Uterus (tissue), 2 donors: ENCODE measurements around the gene TARP.
"Not testable (repeated sequence)": the region's sequence is repeated elsewhere in the genome, so short reads cannot be mapped to it uniquely, and the experiment has no call there.

Experiments used
- POLR2A ChIP-seq, 2 donors: fragments of 450-650 bp; IDR thresholded peaks; one replicate each; pipeline ENCODE4 v1.6.1; 2016; ENCODE audit warnings: antibody characterized with exemption in 2 of 2, mild to moderate bottlenecking in 1 of 2, moderate library complexity in 1 of 2
- TF ChIP-seq, protein P1 (sequence below), 4 experiments: fragments of 200-600 bp in 2 of 4; fragments of 450-650 bp in 2 of 4; sonication (generic) in 2 of 4; IDR thresholded peaks; one replicate each; pipeline ENCODE4 v1.5.1; 2016 to 2019; ENCODE audit warnings: antibody characterized with exemption in 4 of 4, mild to moderate bottlenecking in 2 of 4, moderate library complexity in 1 of 4

DNA sequence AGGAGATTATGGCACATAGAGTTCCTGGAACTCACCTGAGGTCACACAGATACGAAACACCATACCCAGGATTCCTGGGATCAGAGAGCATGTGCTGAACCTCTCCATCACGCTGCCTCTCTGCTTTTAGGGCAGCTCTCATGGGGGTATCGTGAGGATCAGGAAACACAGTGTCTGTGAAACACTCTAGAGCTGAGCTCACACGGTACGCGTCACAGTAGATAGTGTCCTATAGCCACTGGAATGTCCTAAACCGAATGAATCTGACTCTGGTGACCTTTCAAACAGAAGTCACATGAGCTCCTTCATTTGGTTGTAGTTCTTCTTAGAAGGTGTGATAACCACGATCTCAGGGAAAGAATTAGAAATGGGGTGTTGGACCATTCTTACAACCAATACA is 14.3 kb downstream of the TARP start:
- not testable (repeated sequence) for TF ChIP-seq POLR2A (IDR thresholded peaks at IDR 0.05)
- TF ChIP-seq, protein P1, sequence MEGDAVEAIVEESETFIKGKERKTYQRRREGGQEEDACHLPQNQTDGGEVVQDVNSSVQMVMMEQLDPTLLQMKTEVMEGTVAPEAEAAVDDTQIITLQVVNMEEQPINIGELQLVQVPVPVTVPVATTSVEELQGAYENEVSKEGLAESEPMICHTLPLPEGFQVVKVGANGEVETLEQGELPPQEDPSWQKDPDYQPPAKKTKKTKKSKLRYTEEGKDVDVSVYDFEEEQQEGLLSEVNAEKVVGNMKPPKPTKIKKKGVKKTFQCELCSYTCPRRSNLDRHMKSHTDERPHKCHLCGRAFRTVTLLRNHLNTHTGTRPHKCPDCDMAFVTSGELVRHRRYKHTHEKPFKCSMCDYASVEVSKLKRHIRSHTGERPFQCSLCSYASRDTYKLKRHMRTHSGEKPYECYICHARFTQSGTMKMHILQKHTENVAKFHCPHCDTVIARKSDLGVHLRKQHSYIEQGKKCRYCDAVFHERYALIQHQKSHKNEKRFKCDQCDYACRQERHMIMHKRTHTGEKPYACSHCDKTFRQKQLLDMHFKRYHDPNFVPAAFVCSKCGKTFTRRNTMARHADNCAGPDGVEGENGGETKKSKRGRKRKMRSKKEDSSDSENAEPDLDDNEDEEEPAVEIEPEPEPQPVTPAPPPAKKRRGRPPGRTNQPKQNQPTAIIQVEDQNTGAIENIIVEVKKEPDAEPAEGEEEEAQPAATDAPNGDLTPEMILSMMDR (IDR thresholded peaks at IDR 0.05) = not testable (repeated sequence)
